HG03571 (cell line): ENCODE results near the gene KHDC1.
A peak's percentile ranks its signal among the peaks of the same experiment; 100 is the strongest.
"Not testable (repeated sequence)": the region's sequence is repeated elsewhere in the genome, so short reads cannot be mapped to it uniquely, and the experiment has no call there.

Experiments used
- ATAC-seq: cut with Tn5 transposase; IDR thresholded peaks from one replicate; pipeline ENCODE4 v1.9.1; 2021; ENCODE audit not compliant: unreplicated experiment

Gene KHDC1, protein sequence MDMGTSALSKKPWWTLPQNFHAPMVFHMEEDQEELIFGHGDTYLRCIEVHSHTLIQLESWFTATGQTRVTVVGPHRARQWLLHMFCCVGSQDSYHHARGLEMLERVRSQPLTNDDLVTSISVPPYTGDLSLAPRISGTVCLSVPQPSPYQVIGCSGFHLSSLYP

DNA sequence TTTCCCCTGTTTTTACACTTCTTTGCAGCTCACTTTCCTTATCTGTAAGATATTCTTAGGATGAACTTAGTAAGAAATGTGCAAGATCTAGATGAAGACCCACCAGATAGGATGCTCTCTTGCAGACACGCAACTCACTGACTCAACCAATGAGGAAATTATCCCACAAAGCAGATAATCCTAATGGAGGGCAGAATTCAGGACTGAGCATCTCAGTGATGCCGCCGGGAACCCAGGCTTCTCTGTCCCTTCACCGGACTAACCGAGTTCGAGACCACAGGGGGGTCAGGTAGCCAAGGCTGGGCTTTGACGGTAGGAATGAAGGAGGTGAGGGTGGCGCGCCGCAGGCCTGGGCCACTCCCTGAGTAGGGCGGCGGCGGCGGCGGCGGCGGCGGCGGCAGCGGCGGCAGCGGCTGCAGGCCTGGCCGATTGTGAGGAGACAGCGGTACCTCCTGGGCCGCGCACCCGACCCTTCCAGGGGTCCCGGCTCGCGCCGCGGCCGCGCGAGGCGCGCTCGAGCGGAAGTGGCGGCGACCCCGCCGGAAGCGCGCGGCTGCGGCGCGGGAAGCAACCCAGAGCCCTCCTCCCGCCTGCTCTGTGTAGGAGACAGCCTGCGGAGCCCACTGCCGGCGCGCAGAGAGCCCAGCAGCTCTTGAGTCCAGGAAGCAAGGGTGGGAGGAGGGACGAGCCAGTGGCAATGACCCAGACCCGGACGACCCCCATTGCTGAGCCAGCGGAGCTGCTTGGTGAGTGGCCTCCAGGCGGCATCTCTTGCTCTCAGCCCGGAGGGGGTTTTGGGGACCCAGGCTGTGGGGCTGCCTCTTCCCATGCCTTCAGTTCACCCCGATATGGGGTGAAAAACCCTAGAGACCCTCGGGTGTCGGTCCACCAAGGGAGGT, at the start of gene KHDC1:
TSS of gene KHDC1 (minus strand) at position 526 of the 899 bp plus-strand sequence. CDS start 20,679 bp downstream, outside the sequence.
- peak; percentile 94 for ATAC-seq

GRCh38 chr6:73310503-73310845, 47.5 kb upstream of the KHDC1 start:
- not testable (repeated sequence) for ATAC-seq

- peak; percentile 98 for ATAC-seq
Observed at GRCh38 chr6:73309785-73310502, 46.9 kb upstream of the KHDC1 start.

DNA sequence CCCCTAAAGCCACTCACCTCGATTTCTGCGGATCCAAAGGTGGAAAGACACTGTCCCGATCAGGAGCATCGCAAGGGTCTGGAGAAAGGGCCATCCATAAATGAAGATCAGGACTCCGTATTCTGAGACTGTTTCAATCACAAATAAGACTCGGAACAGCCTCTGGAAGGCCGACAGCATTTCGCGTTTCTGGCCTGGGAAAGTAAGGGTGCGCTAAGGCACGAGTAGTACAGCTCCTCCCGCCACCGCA, 46.5 kb upstream of the KHDC1 start:
- no peak for ATAC-seq

GRCh38 chr6:73308712-73309534, 45.9 kb upstream of the KHDC1 start:
- no peak for ATAC-seq

- not testable (repeated sequence) for ATAC-seq
Observed at GRCh38 chr6:73303773-73304172, 40.8 kb upstream of the KHDC1 start.

- ATAC-seq: no peak
Observed at GRCh38 chr6:73302339-73302738, 39.3 kb upstream of the KHDC1 start.

DNA sequence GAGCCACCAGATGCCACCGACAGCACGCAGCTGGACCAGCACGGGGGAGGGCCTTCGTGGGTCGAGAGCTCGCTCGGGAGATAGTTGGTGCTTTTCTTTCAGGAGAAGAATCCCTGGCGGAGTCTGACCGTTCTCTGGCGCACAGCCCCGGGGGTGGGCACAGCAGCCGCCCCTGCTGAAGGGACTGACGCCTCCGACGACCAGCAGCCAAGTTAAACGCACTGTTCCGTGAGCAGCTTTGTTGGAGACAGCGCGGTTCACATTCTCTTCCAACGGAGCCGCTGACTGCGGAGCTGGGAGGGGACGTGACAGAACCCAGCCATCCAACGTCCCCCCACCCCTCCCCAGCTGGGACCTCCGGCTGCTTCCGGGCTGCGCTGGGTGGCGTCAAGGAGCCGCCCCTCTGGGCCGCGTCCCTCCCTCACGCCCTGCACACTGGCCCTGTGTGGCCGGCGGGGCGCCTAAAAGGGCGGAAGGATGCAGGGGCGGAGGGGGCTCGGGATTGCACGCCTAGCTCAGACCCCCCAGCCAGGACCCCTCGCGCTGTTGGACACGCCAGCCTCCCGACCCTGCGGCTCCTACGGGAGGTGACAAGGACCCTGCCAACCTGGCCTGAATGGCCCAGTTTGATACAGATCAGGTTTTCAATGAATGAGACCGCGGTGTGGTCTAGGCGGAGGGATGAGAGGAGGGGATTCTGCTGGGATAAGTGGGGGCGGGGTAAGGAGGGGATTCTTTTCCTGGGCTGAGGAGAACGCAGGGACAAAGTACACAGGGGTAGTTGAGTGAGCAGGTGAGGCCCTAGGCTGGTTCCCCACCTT, 36.4 kb upstream of the KHDC1 start:
- ATAC-seq: no peak

GRCh38 chr6:73293331-73293730, 30.3 kb upstream of the KHDC1 start:
- ATAC-seq: no peak

- no peak for ATAC-seq
Observed at GRCh38 chr6:73290435-73290834, 27.4 kb upstream of the KHDC1 start.

DNA sequence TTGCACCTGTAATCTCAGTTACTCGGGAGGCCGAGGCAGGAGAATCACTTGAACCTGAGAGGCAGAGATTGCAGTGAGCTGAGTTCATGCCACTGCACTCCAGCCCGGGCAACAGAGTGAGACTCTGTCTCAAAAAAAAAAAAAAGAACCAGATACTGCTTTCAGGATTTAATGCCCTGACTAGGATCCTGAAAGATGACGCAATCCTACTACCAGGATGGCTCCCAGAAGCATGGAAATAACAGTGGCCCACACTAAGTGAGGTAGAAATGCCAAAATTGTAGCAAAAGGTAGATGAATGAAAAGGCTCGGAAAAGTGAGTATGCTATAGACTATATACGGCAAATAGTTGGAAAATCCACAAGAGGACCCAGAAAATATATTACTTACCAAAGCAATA, 23.8 kb upstream of the KHDC1 start:
- ATAC-seq: no peak

- ATAC-seq: no peak
Observed at GRCh38 chr6:73285674-73286283, 22.8 kb upstream of the KHDC1 start.

GRCh38 chr6:73282871-73283270, 19.9 kb upstream of the KHDC1 start:
- no peak for ATAC-seq

DNA sequence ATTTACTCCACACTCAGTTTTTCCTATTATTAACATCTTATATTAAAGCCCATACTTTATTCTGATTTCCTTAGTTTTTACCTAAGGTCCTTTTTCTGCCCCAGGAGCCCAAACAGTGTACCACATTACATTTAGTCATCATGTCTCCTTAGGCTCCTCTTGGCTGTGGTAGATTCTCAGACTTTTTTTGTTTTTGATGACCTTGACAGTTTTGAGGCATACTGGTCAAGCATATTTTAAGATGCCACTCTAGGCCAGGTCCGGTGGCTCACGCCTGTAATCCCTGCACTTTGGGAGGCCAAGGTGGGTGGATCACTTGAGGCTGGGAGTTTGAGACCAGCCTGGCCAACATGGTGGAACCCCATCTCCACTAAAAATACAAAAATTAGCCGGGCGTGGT, 18.7 kb upstream of the KHDC1 start:
- ATAC-seq: not testable (repeated sequence)

DNA sequence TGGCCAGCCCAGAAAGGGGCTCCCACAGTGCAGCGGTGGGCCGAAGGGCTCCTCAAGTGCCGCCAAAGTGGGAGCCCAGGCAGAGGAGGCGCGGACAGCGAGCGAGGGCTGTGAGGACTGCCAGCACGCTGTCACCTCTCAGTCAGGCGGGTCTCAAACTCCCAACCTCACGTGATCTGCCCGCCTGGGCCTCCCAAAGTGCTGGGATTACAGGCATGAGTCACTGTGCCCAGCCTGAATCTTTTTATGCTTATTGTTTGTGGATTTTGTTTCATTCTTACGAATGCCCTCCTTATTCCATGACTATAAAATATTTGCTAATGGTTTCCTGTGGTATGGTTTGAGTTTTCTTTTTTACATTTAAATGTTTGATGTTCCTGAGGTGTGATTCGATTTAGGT, 6.3 kb upstream of the KHDC1 start:
- ATAC-seq: not testable (repeated sequence)

GRCh38 chr6:73268896-73269295, 5.9 kb upstream of the KHDC1 start:
- not testable (repeated sequence) for ATAC-seq

GRCh38 chr6:73264446-73264845, 1.4 kb upstream of the KHDC1 start:
- ATAC-seq: no peak

DNA sequence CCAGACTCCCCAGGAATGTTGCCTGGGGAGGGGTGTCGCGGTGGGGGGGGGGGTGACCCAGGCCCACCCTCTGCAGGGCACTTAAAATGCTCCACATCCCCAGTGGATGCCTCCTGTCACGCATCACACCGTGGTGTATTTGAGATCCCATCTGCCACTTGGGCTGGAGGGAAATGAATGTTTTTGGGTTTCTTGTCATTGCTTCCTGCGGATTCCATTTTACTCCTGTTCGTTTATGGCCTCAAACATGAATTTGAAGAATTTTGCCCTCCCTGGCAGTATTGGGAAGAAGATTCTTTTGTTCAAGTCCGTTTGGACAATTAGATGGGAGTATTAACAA, 544 bp upstream of the KHDC1 start:
- ATAC-seq: no peak

GRCh38 chr6:73258721-73259120, 4.3 kb downstream of the KHDC1 start:
- no peak for ATAC-seq

DNA sequence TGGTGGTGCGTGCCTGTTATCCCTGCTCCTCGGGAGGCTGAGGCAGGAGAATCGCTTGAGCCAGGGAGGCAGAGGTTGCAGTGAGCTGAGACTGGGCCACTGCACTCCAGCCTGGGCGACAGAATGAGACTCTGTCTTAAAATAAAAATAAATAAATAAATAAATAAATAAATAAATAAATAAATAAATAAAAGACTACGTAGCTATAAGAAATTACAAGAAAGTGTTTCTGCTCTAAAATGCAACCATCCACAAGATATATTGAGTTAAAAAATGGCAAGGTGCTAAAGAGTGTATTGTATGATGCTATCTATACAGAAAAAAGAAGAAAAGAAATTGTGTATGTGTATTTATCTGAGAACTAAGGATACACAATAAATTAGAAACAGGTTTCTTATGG, 8.7 kb downstream of the KHDC1 start:
- ATAC-seq: not testable (repeated sequence)
